HG02571 (cell line): ENCODE data around the gene PKD2L1.

Experiments
- ATAC-seq: cut with Tn5 transposase; IDR thresholded peaks from one replicate; pipeline ENCODE4 v1.9.1; 2021; ENCODE audit warnings: mild to moderate bottlenecking, moderate library complexity; ENCODE audit not compliant: unreplicated experiment

The PKD2L1 gene

GRCh38 chr10:100356067-100357017 is 26.3 kb upstream of the PKD2L1 start:
- no peak for ATAC-seq

GRCh38 chr10:100355086-100355485 is 25.1 kb upstream of the PKD2L1 start:
- no peak for ATAC-seq

GRCh38 chr10:100353770-100354485 is 23.9 kb upstream of the PKD2L1 start:
- no peak for ATAC-seq

GRCh38 chr10:100350914-100351485 is 21.0 kb upstream of the PKD2L1 start:
- no peak for ATAC-seq

DNA sequence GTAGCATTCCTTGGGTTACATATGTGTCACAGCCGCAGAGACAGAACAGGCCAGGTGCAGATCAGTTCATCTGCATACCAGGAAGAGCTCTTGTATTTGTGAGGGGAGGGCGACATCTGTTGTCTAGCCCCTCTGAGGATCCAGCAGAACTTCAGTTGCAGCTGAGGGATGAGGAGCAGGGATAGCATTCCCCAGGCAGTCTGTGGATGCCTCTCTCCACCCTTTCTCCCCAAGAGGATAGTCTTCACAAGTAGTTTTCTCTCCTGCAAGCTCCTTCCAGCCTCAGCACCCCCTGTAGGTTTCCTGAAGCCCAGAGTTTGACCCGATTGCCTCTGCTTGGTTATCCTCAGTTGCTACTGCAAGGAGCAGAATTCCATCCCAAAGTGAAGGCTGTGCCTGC is 19.6 kb upstream of the PKD2L1 start:
- ATAC-seq, result no peak

- no peak for ATAC-seq
Observed at GRCh38 chr10:100349087-100349486, 19.1 kb upstream of the PKD2L1 start.

DNA sequence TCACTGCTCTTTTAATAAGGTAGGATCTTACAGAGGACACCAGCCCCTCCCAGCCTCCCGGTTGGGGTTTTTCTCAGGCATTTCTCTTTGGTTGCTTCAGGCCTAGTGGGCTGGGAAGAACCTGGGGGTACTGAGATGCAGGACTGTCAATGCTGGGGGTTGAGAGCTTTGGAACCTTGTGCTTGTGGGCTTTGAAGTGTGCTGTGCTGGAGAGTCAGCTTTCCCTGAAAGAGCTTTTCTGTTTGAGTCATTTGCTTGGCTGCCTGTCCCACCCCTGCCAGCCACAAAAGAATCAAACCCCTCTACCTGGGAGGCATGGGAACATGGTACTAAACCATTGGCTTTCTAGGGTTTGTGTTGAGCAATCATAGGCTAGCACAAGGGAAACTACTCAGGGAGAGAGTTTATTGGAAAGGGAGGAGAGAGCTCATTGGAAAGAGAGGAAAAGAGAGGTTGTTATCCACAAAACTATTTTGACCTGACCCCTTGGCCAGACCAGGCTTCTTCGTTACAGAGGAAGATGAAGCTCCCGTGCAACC is 18.4 kb upstream of the PKD2L1 start:
- ATAC-seq, result no peak

GRCh38 chr10:100347568-100348195 is 17.7 kb upstream of the PKD2L1 start:
- ATAC-seq, result peak; percentile 3

DNA sequence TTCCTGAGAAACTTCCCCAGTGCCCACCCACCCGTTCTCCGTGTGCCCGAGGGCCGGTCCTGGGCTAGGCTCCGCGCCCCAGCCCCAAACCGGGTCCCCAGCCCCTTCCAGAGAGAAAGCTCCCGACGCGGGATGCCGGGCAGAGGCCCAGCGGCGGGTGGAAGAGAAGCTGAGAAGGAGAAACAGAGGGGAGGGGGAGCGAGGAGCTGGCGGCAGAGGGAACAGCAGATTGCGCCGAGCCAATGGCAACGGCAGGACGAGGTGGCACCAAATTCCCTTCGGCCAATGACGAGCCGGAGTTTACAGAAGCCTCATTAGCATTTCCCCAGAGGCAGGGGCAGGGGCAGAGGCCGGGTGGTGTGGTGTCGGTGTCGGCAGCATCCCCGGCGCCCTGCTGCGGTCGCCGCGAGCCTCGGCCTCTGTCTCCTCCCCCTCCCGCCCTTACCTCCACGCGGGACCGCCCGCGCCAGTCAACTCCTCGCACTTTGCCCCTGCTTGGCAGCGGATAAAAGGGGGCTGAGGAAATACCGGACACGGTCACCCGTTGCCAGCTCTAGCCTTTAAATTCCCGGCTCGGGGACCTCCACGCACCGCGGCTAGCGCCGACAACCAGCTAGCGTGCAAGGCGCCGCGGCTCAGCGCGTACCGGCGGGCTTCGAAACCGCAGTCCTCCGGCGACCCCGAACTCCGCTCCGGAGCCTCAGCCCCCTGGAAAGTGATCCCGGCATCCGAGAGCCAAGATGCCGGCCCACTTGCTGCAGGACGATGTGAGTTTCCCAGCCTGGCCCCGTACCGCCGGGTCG is 16.9 kb upstream of the PKD2L1 start, which contains the start of gene SCD:
TSS of gene SCD (plus strand) at position 469 of the 803 bp plus-strand sequence. CDS start at position 741, 272 bp downstream.
- peak; percentile 92 for ATAC-seq

- peak; percentile 38 for ATAC-seq
Observed at GRCh38 chr10:100346351-100346764, 16.3 kb upstream of the PKD2L1 start.

GRCh38 chr10:100345570-100346330 is 15.7 kb upstream of the PKD2L1 start:
- no peak for ATAC-seq

DNA sequence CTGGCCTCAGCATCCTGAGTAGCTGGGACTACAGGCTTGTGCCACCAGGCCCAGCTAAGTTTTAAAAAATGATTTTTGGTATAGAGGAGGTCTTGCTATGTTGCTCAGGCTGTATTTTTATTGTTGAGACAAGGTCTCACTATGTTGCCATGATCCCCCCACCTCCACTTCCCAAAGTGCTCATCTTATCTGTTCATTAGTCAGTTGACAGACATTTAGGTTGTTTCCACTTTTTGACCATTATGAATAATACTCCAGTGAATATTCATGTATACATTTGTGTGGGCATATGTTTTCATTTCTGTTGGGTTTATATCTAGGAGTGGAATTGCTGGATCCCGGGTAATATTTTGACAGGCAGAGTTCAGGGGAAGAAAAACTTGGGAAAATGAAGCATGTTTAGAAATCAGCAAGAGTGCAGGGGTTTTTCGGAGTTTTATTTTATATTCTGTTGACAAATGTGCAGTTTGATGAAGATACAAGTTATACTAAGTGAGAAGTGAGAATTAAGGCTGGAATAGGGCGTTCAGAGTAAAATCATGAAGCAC is 14.3 kb upstream of the PKD2L1 start:
- no peak for ATAC-seq

DNA sequence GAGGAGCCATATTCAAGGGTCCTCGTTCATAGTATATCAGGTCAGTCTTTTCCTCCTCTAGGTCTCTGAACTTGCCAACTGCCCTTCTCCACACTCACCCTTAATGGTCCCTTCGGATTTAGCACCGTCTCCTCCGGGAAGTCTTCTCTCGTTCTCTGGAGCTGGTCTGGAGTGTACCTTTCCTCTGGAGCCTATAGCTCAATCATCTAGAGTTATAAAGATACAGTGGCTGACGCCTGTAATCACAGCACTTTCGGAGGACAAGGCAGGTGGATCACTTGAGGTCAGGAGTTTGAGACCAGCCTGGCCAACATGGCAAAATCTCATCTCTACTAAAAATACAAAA is 12.6 kb upstream of the PKD2L1 start:
- ATAC-seq, result no peak

- no peak for ATAC-seq
Observed at GRCh38 chr10:100341953-100342626, 12.1 kb upstream of the PKD2L1 start.

- no peak for ATAC-seq
Observed at GRCh38 chr10:100340948-100341847, 11.2 kb upstream of the PKD2L1 start.

- ATAC-seq, result no peak
Observed at GRCh38 chr10:100339236-100339635, 9.2 kb upstream of the PKD2L1 start.

- no peak for ATAC-seq
Observed at GRCh38 chr10:100338434-100339036, 8.5 kb upstream of the PKD2L1 start.
